Measurements from ENCODE around the gene RBX1.

The RBX1 gene

GRCh38 chr22:41021061-41021612, 70.0 kb downstream of the RBX1 start:
- no peak for DNase-seq (ENCODE audit: low read depth)
- TF ChIP-seq, protein P1, sequence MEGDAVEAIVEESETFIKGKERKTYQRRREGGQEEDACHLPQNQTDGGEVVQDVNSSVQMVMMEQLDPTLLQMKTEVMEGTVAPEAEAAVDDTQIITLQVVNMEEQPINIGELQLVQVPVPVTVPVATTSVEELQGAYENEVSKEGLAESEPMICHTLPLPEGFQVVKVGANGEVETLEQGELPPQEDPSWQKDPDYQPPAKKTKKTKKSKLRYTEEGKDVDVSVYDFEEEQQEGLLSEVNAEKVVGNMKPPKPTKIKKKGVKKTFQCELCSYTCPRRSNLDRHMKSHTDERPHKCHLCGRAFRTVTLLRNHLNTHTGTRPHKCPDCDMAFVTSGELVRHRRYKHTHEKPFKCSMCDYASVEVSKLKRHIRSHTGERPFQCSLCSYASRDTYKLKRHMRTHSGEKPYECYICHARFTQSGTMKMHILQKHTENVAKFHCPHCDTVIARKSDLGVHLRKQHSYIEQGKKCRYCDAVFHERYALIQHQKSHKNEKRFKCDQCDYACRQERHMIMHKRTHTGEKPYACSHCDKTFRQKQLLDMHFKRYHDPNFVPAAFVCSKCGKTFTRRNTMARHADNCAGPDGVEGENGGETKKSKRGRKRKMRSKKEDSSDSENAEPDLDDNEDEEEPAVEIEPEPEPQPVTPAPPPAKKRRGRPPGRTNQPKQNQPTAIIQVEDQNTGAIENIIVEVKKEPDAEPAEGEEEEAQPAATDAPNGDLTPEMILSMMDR (IDR thresholded peaks at IDR 0.05; ENCODE audit: control insufficient read depth, extremely low read depth, insufficient read depth): no peak
- H3K4me3 ChIP-seq (ENCODE audit: low read depth, low read length): peak overlapping the region; percentile 59

DNA sequence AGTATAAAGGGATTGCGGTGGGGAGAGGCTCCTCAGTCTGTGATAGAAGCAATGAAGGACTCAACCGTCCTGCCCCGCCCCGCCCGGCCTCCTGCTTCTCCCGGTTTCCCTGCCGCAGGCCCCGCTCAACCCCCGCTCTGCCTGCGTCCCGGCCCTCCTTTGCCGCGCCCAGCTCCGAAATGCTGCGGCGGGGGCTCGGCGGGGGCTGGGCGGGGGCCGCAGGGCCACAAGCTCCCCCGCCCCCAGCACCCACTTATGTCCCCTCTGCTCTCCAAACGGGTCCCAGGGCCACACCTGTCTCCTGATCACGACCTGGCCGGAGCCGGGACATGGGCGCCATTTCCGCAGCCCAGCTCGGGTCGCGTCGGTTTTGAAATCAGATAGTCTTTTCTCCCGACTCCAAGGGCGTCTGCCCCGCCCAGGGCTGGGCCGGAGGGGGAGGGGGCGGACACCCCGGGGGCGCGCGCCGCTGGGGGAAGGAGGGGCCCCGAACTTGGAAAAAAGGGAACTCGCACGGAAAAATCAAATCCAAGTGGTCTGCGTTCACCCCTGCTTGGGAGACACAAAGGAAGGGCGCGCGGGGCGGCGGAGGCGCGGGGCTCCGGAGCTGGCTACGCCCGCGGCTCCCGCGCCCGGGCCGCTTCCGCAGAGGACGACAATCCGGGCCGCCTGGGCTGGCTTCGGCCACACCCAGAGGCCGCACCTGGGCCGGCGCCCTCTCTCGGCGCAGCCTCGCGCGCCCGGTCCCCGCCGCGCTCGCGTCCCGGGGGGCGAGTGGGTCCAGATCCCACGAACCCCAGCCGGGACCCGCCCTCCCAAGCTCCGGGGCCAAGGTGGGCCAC, 70.7 kb downstream of the RBX1 start:
- peak overlapping the region; percentile 59 for H3K4me3 ChIP-seq (ENCODE audit: low read depth, low read length)
- DNase-seq (ENCODE audit: low read depth): no peak
- TF ChIP-seq, protein P1 (IDR thresholded peaks at IDR 0.05; ENCODE audit: control insufficient read depth, extremely low read depth, insufficient read depth): no peak

DNA sequence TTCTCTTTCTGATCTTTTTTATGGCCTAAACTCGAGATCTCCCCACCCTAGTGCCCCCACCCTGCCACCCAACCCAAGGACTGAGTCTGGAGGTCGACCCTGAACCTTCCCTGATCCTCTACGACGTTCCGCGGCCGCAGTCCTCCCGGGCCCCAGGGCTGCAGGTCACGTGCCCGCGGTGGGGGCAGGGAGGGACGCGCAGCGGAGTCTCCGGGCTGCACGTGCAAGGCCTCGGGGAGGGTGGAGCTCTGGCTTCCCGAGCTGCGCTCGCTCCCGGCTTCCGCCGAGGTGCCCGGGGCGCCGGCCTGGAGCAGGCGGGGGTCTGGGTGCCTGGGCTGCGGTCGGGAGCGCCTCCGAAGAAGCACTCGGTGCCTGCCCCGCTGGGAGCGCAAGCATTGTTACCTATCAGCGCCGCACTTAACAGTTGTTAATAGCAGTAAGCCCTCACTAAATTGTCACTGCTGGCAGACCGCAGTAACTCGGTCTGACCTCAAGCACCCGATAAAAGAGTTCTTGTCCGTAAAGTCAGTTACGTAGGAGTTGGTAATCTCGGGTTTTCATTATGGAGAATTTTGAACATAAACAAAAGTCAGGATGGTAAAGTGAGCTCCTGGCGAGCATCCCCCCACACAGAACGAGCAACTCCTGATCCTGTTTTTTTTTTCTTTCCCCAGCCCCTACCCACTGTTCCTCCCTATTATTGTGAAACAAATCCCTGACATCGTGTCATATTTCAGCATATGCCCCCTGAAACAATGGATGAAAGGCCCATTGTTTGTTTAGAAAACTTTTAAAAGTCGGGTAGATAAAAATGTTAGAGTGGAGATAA, 71.5 kb downstream of the RBX1 start:
- TF ChIP-seq, protein P1 (IDR thresholded peaks at IDR 0.05; ENCODE audit: control insufficient read depth, extremely low read depth, insufficient read depth): no peak
- peak overlapping the region; percentile 59 for H3K4me3 ChIP-seq (ENCODE audit: low read depth, low read length)
- DNase-seq (ENCODE audit: low read depth): no peak

All from LNCaP clone FGC (cell line).